ENCODE measurements around the gene KLHL34. TPM values are rescaled to one million over a fixed set of nuclear protein-coding genes. Genes with fewer than 3 reads are reported as not detected.

The KLHL34 gene
- total and polyA plus RNA-seq, 5 experiments from 2014 or later: 0.91 to 3.8 (median 2.5) TPM

GRCh38 chrX:21639775-21640174 lies 18.4 kb downstream of the KLHL34 start:
- no peak for DNase-seq
- no peak overlapping the region for H3K27ac Mint-ChIP-seq
- no peak for ATAC-seq
- H3K27me3 Mint-ChIP-seq: no peaks in the 10 kb centered on the region
- H3K36me3 Mint-ChIP-seq: peaks cover 0 to 9% (median 5%) of the 10 kb centered on the region in 3 donors
- no peak overlapping the region for H3K4me3 Mint-ChIP-seq
- no peaks in the 10 kb centered on the region for H3K4me1 Mint-ChIP-seq
- POLR2A ChIA-PET: no interaction called here
- H3K9me3 Mint-ChIP-seq: no peaks in the 10 kb centered on the region

DNA sequence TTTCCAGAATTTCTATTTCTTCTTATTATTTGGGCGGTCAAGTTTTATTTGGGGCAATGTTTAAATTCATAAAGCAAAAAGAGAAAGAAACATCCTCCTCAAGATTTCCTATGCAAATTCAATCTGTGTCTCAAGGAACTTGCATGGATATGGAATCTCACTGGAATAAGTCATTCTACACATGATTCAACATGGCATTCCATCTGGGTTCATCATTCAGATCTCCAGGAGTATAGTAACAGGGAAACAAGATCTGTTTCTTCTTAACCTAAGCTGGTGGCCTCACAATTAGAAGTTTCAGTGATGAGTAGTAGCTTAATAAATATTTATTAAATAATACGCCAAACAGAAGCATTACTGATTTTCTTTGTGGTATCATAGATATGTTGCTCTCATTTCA lies 19.8 kb downstream of the KLHL34 start:
- ATAC-seq (no peak), DNase-seq (no peak)
- Mint-ChIP-seq H3K4me1 (no peaks in the 10 kb centered on the region), H3K36me3 (peaks cover 0 to 9% (median 5%) of the 10 kb centered on the region in 3 donors), H3K27ac (no peak overlapping the region), H3K27me3 (no peaks in the 10 kb centered on the region), H3K9me3 (no peaks in the 10 kb centered on the region), H3K4me3 (no peak overlapping the region)
- POLR2A ChIA-PET: no interaction called here

- ATAC-seq (no peak), DNase-seq (no peak)
- peaks cover 0 to 2% (median 0%) of the 10 kb centered on the region in 4 donors for H3K4me1 Mint-ChIP-seq
- H3K9me3 Mint-ChIP-seq: peaks cover 0 to 8% (median 2%) of the 10 kb centered on the region in 9 donors
- POLR2A ChIA-PET: no interaction called here
- H3K36me3 Mint-ChIP-seq: peaks cover 9 to 15% (median 10%) of the 10 kb centered on the region in 3 donors
- no peak overlapping the region for H3K27ac Mint-ChIP-seq
- H3K27me3 Mint-ChIP-seq: no peaks in the 10 kb centered on the region
- H3K4me3 Mint-ChIP-seq: no peak overlapping the region
Observed at GRCh38 chrX:21632027-21632426, 26.1 kb downstream of the KLHL34 start.

DNA sequence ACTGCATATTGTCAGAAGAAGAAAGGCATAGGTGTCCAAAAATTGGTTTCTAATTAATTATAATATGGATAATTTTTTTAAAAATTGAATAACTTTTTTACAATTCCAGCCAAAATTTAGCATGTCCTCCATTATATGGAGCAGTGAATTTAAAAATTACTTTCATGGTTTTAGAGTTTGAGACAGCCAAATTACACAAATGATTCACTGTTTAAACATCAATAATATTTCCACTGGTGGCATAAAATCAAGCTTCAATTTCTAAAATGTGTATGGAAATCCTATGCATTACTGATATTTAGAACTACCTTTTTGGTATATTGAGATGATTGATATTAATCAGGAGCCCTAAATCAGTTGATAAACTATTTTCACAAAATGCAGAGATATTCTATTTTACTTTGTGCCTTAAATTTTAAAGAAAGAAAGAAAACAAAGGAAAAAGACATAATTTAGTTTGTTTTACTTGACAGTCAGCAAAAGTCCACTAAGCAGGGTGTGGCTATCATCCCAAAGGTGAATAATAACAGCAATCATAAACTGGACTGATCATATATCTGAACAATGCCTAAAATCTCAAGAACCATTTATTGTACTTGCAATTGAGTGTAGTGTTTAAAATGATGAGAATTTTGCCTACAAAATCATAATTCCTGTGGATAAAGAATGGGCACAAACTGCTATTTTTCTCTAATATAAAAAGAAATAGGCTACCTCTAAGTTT lies 34.2 kb downstream of the KLHL34 start:
- Mint-ChIP-seq H3K4me1 (no peaks in the 10 kb centered on the region), H3K27ac (no peak overlapping the region), H3K27me3 (no peaks in the 10 kb centered on the region), H3K4me3 (no peak overlapping the region), H3K36me3 (peaks cover 15 to 19% (median 18%) of the 10 kb centered on the region in 3 donors), H3K9me3 (peaks cover 0 to 22% (median 5%) of the 10 kb centered on the region in 9 donors)
- POLR2A ChIA-PET: no interaction called here
- ATAC-seq (no peak), DNase-seq (no peak)

DNA sequence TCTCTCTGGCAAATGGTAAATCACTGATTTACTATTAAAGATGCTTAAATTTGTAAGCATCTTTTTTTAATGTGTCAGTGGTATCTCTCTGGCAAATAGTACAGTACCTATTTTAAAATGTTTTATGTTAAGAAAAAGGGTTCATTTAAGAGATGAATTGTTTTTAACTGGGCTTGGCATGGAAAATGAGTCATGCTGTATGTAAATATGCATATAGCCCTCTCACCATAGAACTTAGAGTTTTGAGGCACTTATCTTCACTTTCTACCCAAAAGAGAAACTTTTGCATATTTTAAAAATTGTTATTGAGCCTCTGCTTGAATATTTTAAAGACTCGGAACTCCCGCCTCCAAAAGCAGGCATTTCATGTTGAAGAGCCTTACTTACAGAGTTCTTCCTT lies 37.9 kb downstream of the KLHL34 start:
- no peak overlapping the region for H3K4me3 Mint-ChIP-seq
- no peak for ATAC-seq
- H3K27me3 Mint-ChIP-seq: no peaks in the 10 kb centered on the region
- peaks cover 0 to 7% (median 0%) of the 10 kb centered on the region in 3 donors for H3K36me3 Mint-ChIP-seq
- POLR2A ChIA-PET: no interaction called here
- no peaks in the 10 kb centered on the region for H3K4me1 Mint-ChIP-seq
- no peak overlapping the region for H3K27ac Mint-ChIP-seq
- no peaks in the 10 kb centered on the region for H3K9me3 Mint-ChIP-seq
- no peak for DNase-seq

GRCh38 chrX:21616386-21616785 lies 41.7 kb downstream of the KLHL34 start:
- H3K27me3 Mint-ChIP-seq: no peaks in the 10 kb centered on the region

DNA sequence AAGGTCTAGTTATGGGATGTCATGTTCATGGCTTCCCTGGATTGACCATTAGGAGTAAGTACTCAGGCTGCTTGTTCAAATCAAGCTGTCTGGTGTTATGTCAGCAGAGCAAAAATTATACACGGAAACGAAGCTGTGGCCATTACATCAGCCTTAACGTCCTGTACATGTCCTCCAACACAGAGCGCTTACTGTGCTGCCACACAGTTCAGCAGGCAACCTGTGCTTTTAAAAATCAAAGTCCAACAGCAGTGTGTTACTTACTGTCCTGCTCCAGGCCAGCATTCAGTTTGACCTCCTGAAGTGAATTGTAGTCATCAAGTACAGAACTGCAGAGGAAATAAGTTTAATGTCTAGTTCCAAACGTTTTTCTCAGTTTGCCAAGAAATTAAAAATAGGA lies 46.0 kb downstream of the KLHL34 start:
- Mint-ChIP-seq H3K4me1 (no peaks in the 10 kb centered on the region), H3K36me3 (peaks cover 3 to 36% (median 30%) of the 10 kb centered on the region in 3 donors), H3K27ac (no peak overlapping the region), H3K27me3 (no peaks in the 10 kb centered on the region), H3K4me3 (no peak overlapping the region), H3K9me3 (no peaks in the 10 kb centered on the region)
- DNase-seq: no peak
- POLR2A ChIA-PET: no interaction called here
- no peak for ATAC-seq

More at GRCh38 chrX:21616386-21616785, 41.7 kb downstream of the KLHL34 start:
- Mint-ChIP-seq H3K4me3 (no peak overlapping the region), H3K36me3 (peaks cover 0 to 10% (median 4%) of the 10 kb centered on the region in 3 donors), H3K4me1 (no peaks in the 10 kb centered on the region), H3K9me3 (no peaks in the 10 kb centered on the region), H3K27ac (no peak overlapping the region)
- POLR2A ChIA-PET: no interaction called here
- DNase-seq: no peak
- no peak for ATAC-seq

DNA sequence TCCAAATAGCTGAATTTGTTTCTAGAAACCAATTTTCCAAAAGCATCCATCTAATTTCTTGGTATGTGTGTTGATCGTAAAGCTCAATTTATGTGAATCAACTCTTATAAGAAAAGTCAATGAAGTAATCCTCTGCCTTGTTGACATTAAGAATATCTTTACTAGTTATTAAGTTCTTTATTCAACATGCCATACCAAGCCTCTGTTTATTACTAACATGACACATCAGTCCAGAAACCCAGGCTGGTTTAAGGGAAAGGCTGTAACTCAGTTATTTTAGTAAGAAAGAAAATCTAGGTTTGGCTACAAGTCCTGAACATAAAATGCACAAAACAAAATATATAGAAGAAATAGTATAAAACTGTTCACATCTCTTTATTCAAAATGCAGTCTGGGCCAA lies 48.0 kb downstream of the KLHL34 start:
- Mint-ChIP-seq H3K27ac (no peak overlapping the region), H3K27me3 (no peaks in the 10 kb centered on the region), H3K36me3 (peaks cover 8 to 47% (median 35%) of the 10 kb centered on the region in 3 donors), H3K9me3 (no peaks in the 10 kb centered on the region), H3K4me3 (no peak overlapping the region), H3K4me1 (no peaks in the 10 kb centered on the region)
- ATAC-seq (no peak), DNase-seq (no peak)
- POLR2A ChIA-PET: no interaction called here

- Mint-ChIP-seq H3K4me1 (no peaks in the 10 kb centered on the region), H3K9me3 (no peaks in the 10 kb centered on the region), H3K27ac (peak overlapping the region in 2 of 10 donors; percentile 22 to 67), H3K4me3 (no peak overlapping the region), H3K36me3 (peaks cover 8 to 55% (median 31%) of the 10 kb centered on the region in 3 donors), H3K27me3 (no peaks in the 10 kb centered on the region)
- DNase-seq (no peak), ATAC-seq (no peak)
- POLR2A ChIA-PET: no interaction called here
Observed at GRCh38 chrX:21606002-21606401, 52.1 kb downstream of the KLHL34 start.

Other genes starting within 250 kb of the KLHL34 start
- not detected for gene SMPX, start 99.8 kb upstream of the KLHL34 start, total RNA-seq
- not detected for gene SMPX, start 99.8 kb upstream of the KLHL34 start, polyA plus RNA-seq
- 1 to 10 TPM; 6.4 to 7.7 TPM for gene MBTPS2, start 181.3 kb upstream of the KLHL34 start, total RNA-seq
- 1 to 10 TPM; 2.8 to 4.6 (median 4.4) TPM for gene MBTPS2, start 181.3 kb upstream of the KLHL34 start, polyA plus RNA-seq
- 1 to 10 TPM; 2.1 TPM for gene YY2, start 197.7 kb upstream of the KLHL34 start, total RNA-seq
- gene YY2, start 197.7 kb upstream of the KLHL34 start, polyA plus RNA-seq: under 1 TPM; 0.36 to 0.62 (median 0.61) TPM

All from naive thymus-derived CD8-positive, alpha-beta T cell (primary cell).